Fibroblast of villous mesenchyme (primary cell): ENCODE data around the gene KLRF2. TPM values are rescaled to one million over a fixed set of nuclear protein-coding genes. Genes with fewer than 3 reads are reported as not detected.

ENCODE experiments used
- DNase-seq: peaks from one replicate; pipeline ENCODE4 v3.0.0-alpha.2; 2010; ENCODE audit warnings: low read depth
- H3K4me3 ChIP-seq: 2 replicates; pipeline ENCODE4 v1.5.1; 2011; ENCODE audit warnings: low read depth, mild to moderate bottlenecking, low read length
- CTCF ChIP-seq: IDR thresholded peaks from 2 replicates; pipeline ENCODE4 v1.5.1; 2012; ENCODE audit warnings: low read depth, mild to moderate bottlenecking, low read length; ENCODE audit not compliant: insufficient read depth
- total RNA-seq: library from RNA; depleted of rRNA; stranded (reverse); fragments of >200 nt; gene quantifications from 2 replicates; pipeline ENCODE4 v1.2.3, GENCODE V29; 2012

The KLRF2 gene
- total RNA-seq, 1 donor: not detected

GRCh38 chr12:9881988-9882387, 699 bp downstream of the KLRF2 start:
- H3K4me3 ChIP-seq: no peak overlapping the region
- no peak for TF ChIP-seq CTCF
- no peak for DNase-seq

GRCh38 chr12:9883175-9883574, 1.9 kb downstream of the KLRF2 start:
- no peak for TF ChIP-seq CTCF
- H3K4me3 ChIP-seq: no peak overlapping the region
- no peak for DNase-seq

GRCh38 chr12:9888665-9889273, 7.5 kb downstream of the KLRF2 start:
- no peak for DNase-seq
- TF ChIP-seq CTCF: no peak
- no peak overlapping the region for H3K4me3 ChIP-seq

- no peak for TF ChIP-seq CTCF
- no peak overlapping the region for H3K4me3 ChIP-seq
- no peak for DNase-seq
These were observed 14.1 kb downstream of the KLRF2 start for GRCh38 chr12:9895215-9895971.

GRCh38 chr12:9897535-9897934, 16.2 kb downstream of the KLRF2 start:
- no peak overlapping the region for H3K4me3 ChIP-seq
- TF ChIP-seq CTCF: no peak
- DNase-seq: no peak

- H3K4me3 ChIP-seq: no peak overlapping the region
- DNase-seq: no peak
- TF ChIP-seq CTCF: no peak
These were observed 17.9 kb downstream of the KLRF2 start for GRCh38 chr12:9899209-9899608.
